GM20000 (cell line): ENCODE measurements around the gene TUBB2B.
A peak's percentile ranks its signal among the peaks of the same experiment; 100 is the strongest.

Source experiments
- DNase-seq: peaks from one replicate; pipeline ENCODE4 v3.0.0; 2012; ENCODE audit warnings: low spot score
- TF ChIP-seq, protein P1 (sequence below): IDR thresholded peaks from 2 replicates; pipeline ENCODE4 v1.5.1; 2012; ENCODE audit warnings: mild to moderate bottlenecking, control low read depth; ENCODE audit errors: extremely low read depth, missing control alignments

TUBB2B gene

GRCh38 chr6:3214898-3215297, 12.6 kb downstream of the TUBB2B start:
- DNase-seq: no peak
- TF ChIP-seq, protein P1, sequence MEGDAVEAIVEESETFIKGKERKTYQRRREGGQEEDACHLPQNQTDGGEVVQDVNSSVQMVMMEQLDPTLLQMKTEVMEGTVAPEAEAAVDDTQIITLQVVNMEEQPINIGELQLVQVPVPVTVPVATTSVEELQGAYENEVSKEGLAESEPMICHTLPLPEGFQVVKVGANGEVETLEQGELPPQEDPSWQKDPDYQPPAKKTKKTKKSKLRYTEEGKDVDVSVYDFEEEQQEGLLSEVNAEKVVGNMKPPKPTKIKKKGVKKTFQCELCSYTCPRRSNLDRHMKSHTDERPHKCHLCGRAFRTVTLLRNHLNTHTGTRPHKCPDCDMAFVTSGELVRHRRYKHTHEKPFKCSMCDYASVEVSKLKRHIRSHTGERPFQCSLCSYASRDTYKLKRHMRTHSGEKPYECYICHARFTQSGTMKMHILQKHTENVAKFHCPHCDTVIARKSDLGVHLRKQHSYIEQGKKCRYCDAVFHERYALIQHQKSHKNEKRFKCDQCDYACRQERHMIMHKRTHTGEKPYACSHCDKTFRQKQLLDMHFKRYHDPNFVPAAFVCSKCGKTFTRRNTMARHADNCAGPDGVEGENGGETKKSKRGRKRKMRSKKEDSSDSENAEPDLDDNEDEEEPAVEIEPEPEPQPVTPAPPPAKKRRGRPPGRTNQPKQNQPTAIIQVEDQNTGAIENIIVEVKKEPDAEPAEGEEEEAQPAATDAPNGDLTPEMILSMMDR: no peak

DNA sequence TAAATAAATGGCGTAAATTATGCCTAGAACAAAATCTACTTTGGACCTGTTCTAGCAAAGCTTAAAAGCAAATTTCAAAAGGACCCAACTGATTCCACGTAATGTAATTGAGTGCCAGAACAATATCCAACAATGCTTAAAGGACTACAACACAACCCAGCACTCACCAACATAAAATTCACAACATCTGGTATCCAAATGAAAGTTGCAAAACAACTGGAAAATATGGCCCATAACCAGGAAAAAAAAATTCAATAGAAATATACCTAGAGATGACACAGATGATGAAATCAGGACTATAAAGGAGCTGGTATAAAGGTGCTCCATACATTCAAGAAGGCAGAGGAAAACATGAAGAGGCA, 14.1 kb downstream of the TUBB2B start:
- no peak for DNase-seq
- TF ChIP-seq, protein P1: no peak

GRCh38 chr6:3212261-3212660, 15.2 kb downstream of the TUBB2B start:
- TF ChIP-seq, protein P1: no peak
- DNase-seq: no peak

DNA sequence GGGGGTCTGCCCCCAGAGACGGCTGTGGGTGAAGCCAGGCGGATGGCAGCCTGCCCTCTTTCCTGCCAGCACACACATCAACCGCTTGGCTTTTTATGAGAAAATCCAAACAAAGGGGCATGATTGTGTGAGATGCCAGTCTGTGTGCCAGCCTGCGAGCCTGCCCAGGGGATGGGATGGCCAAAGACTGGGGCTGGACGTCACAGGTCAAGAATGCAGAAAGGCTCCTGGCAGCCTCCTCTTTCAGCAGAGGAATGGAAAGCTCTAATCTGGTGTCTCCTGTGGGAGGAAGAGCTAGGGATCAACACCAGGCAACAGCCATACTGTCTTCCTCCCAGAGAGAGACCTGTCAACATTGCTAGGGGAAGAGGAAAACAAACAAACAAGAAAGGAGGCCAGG, 15.8 kb downstream of the TUBB2B start:
- DNase-seq: no peak
- TF ChIP-seq, protein P1: no peak

DNA sequence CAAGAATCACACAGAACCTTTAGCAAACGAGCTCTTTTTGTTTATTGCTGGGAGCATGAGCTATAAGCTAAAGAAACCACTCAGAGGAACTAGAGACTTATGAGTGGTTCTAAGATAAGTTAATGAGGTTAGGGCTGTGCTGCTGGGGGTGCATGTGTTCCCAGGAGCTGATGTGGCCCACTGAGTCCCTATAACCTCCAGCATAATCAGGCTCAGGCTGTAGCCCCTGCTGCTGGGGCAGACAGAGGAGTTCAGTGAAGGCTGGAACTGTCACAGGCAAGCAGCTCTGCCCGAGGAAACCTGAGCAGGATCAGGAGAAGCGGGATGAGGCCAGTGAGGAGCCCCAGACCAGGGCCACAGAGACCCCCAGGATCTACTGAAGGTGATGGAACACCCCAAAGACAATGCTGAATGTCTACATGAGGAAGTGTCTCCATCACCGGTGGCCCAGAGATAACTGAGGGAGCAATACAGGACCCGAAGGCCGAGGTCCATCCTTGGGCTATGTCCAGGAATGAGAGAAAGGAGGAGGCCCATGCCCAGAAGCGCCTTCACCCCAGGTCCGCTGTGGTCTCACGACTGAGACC, 17.3 kb downstream of the TUBB2B start:
- TF ChIP-seq, protein P1: no peak
- peak; percentile 25 for DNase-seq

DNA sequence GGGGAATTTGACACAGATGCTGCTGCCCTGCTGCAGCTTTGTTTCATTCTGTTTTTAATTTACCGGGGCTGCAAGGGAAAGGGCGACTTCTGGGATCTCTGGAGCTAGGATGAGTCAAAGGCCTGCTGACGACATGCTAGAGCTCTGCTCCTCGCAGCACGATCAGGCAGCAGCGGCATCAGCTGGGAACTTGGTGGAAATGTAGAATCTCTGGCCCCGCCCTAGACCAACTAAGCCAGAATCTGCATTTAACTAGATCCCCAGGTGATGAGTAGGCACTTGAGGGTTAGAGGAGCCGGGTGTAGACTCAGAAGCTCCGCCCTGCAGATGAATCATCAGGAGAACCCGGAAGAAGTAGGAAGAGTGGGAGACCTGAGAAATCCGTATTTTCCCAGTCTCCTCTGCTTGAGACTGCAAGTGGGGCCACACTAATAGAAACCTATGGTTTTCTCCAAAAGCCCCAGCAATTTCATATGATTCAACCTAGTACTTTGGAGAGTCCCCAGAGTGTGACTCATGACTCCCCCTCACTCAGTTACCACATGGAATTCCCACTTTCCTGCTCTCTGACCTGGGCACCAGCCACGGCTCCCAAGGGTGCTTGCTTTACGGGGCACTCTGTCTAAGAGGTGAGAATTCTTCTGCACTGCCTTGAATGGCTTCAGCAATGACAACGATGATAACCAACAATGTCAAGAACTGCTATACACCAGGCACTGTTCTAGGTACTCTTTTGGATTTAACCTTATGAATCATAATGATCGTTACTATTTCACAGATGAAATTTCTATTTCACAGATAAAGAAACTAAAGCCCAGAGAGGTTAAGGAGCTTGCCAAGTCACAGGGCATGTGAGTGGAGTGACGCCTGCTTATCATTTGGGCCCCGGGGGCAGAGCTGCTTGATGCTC, 18.1 kb downstream of the TUBB2B start:
- peak; percentile 56 for DNase-seq
- TF ChIP-seq, protein P1: no peak

- DNase-seq: no peak
- TF ChIP-seq, protein P1: no peak
Observed at GRCh38 chr6:3208775-3209113, 18.7 kb downstream of the TUBB2B start.
